ENCODE data around the gene GSN. TPM values are rescaled to one million over a fixed set of nuclear protein-coding genes. Genes with fewer than 3 reads are reported as not detected.

The GSN gene
- total and polyA plus RNA-seq, 2 of the 8 experiments (the other 6 are each of a cell fraction or from before 2014, with no cell fraction given): 52.3 to 94.5 TPM

DNA sequence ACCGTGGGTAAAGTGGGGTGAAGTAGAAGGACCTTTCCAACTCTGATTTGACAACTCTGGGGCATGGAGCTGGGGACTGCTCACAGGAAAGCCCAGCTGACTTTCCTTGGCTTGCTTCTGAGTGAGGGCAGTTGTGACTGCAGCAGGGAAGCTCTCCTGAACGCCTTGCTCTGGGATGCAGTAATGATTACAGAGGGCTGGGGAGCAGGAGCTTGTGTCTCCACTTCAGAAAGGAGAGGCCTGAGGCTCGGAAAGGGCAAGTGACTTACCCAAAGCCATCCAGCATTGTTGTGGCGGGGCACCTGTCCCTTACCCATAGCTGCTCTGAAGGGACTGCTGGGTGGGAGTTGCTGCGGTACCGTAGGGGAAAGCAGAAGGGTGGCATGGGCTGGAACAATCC lies 41.2 kb downstream of the GSN start (continued):
- TF ChIP-seq, protein P1, sequence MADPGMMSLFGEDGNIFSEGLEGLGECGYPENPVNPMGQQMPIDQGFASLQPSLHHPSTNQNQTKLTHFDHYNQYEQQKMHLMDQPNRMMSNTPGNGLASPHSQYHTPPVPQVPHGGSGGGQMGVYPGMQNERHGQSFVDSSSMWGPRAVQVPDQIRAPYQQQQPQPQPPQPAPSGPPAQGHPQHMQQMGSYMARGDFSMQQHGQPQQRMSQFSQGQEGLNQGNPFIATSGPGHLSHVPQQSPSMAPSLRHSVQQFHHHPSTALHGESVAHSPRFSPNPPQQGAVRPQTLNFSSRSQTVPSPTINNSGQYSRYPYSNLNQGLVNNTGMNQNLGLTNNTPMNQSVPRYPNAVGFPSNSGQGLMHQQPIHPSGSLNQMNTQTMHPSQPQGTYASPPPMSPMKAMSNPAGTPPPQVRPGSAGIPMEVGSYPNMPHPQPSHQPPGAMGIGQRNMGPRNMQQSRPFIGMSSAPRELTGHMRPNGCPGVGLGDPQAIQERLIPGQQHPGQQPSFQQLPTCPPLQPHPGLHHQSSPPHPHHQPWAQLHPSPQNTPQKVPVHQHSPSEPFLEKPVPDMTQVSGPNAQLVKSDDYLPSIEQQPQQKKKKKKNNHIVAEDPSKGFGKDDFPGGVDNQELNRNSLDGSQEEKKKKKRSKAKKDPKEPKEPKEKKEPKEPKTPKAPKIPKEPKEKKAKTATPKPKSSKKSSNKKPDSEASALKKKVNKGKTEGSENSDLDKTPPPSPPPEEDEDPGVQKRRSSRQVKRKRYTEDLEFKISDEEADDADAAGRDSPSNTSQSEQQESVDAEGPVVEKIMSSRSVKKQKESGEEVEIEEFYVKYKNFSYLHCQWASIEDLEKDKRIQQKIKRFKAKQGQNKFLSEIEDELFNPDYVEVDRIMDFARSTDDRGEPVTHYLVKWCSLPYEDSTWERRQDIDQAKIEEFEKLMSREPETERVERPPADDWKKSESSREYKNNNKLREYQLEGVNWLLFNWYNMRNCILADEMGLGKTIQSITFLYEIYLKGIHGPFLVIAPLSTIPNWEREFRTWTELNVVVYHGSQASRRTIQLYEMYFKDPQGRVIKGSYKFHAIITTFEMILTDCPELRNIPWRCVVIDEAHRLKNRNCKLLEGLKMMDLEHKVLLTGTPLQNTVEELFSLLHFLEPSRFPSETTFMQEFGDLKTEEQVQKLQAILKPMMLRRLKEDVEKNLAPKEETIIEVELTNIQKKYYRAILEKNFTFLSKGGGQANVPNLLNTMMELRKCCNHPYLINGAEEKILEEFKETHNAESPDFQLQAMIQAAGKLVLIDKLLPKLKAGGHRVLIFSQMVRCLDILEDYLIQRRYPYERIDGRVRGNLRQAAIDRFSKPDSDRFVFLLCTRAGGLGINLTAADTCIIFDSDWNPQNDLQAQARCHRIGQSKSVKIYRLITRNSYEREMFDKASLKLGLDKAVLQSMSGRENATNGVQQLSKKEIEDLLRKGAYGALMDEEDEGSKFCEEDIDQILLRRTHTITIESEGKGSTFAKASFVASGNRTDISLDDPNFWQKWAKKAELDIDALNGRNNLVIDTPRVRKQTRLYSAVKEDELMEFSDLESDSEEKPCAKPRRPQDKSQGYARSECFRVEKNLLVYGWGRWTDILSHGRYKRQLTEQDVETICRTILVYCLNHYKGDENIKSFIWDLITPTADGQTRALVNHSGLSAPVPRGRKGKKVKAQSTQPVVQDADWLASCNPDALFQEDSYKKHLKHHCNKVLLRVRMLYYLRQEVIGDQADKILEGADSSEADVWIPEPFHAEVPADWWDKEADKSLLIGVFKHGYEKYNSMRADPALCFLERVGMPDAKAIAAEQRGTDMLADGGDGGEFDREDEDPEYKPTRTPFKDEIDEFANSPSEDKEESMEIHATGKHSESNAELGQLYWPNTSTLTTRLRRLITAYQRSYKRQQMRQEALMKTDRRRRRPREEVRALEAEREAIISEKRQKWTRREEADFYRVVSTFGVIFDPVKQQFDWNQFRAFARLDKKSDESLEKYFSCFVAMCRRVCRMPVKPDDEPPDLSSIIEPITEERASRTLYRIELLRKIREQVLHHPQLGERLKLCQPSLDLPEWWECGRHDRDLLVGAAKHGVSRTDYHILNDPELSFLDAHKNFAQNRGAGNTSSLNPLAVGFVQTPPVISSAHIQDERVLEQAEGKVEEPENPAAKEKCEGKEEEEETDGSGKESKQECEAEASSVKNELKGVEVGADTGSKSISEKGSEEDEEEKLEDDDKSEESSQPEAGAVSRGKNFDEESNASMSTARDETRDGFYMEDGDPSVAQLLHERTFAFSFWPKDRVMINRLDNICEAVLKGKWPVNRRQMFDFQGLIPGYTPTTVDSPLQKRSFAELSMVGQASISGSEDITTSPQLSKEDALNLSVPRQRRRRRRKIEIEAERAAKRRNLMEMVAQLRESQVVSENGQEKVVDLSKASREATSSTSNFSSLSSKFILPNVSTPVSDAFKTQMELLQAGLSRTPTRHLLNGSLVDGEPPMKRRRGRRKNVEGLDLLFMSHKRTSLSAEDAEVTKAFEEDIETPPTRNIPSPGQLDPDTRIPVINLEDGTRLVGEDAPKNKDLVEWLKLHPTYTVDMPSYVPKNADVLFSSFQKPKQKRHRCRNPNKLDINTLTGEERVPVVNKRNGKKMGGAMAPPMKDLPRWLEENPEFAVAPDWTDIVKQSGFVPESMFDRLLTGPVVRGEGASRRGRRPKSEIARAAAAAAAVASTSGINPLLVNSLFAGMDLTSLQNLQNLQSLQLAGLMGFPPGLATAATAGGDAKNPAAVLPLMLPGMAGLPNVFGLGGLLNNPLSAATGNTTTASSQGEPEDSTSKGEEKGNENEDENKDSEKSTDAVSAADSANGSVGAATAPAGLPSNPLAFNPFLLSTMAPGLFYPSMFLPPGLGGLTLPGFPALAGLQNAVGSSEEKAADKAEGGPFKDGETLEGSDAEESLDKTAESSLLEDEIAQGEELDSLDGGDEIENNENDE (IDR thresholded peaks at IDR 0.05; ENCODE audit: insufficient replicate concordance, low read length): no peak
- TF ChIP-seq SP1 (IDR thresholded peaks at IDR 0.05; ENCODE audit: low read depth, low read length) (no peak), SRF (IDR thresholded peaks at IDR 0.05; ENCODE audit: low read depth, low read length) (no peak)

All from H1 (cell line).